ENCODE measurements around the gene MAP3K1.

The MAP3K1 gene

DNA sequence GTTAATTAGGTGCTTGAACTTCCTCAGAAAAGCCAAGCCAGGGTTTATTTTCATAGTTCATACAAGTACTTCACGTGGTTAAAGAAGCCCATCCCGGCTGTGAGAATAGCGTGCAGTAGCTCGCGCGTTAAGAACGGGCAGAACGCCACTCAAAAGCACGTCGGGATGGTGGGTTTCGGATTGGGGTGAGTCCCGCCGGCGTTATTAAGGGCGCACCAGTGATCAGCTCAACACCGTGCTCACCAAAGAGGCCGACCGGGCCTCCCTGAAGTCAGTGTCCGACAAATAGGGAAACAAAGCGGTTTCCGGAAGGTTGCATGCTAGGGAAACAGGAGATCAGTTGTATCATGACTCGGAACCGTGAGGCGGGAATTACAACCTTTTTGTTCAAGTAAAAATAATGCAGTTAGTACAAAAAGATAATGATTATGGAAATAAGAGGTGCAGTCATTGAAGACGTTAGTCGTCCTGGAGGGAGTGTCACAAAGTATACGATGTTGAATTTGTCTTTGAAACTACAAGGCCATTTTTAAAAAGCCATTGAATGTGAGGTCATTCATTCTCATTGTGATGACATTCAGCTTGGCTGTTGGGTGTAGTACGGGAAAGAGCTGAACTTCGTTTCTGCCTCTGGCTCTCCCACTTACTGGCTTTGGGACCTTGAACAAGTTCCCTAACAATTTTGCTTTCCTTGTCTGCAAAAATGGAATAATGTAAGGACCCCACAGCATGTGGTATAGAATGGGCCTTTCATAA, 95.0 kb downstream of the MAP3K1 start:
- Histone ChIP-seq H2AFZ (ENCODE audit: low read depth, low read length) (peak overlapping the region; percentile 90; the same call in 1 of the 2 replicates), H3K4me2 (ENCODE audit: low read length) (peak overlapping the region; percentile 64), H3K4me3 (ENCODE audit: low read length) (peak overlapping the region; percentile 80), H3K79me2 (ENCODE audit: low read length) (no peaks in the 10 kb centered on the region), H3K36me3 (replicated peaks; ENCODE audit: low read depth, low read length) (no peaks in the 10 kb centered on the region), H3K9ac (ENCODE audit: low read length) (peak overlapping the region; percentile 84), H3K27ac (ENCODE audit: low read length) (peak overlapping the region; percentile 61), H3K9me3 (ENCODE audit: insufficient read depth, low read length) (no peaks in the 10 kb centered on the region), H3K4me1 (ENCODE audit: low read length) (peaks cover 13% of the 10 kb centered on the region), H3K27me3 (ENCODE audit: low read depth, low read length) (no peaks in the 10 kb centered on the region), H4K20me1 (ENCODE audit: insufficient read depth, low read length) (no peaks in the 10 kb centered on the region)
- no peak for TF ChIP-seq EZH2phosphoT487 (IDR thresholded peaks at IDR 0.05; ENCODE audit: low read depth)
- TF ChIP-seq, protein P1, sequence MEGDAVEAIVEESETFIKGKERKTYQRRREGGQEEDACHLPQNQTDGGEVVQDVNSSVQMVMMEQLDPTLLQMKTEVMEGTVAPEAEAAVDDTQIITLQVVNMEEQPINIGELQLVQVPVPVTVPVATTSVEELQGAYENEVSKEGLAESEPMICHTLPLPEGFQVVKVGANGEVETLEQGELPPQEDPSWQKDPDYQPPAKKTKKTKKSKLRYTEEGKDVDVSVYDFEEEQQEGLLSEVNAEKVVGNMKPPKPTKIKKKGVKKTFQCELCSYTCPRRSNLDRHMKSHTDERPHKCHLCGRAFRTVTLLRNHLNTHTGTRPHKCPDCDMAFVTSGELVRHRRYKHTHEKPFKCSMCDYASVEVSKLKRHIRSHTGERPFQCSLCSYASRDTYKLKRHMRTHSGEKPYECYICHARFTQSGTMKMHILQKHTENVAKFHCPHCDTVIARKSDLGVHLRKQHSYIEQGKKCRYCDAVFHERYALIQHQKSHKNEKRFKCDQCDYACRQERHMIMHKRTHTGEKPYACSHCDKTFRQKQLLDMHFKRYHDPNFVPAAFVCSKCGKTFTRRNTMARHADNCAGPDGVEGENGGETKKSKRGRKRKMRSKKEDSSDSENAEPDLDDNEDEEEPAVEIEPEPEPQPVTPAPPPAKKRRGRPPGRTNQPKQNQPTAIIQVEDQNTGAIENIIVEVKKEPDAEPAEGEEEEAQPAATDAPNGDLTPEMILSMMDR (IDR thresholded peaks at IDR 0.05; ENCODE audit: low read depth, low read length) = no peak

GRCh38 chr5:56913766-56914165, 98.4 kb downstream of the MAP3K1 start:
- TF ChIP-seq EZH2phosphoT487 (IDR thresholded peaks at IDR 0.05; ENCODE audit: low read depth) = no peak
- TF ChIP-seq, protein P1 (IDR thresholded peaks at IDR 0.05; ENCODE audit: low read depth, low read length) = no peak
- H3K9me3 ChIP-seq (ENCODE audit: insufficient read depth, low read length) = no peaks in the 10 kb centered on the region
- H2AFZ ChIP-seq (ENCODE audit: low read depth, low read length) = no peak overlapping the region
- H3K36me3 ChIP-seq (replicated peaks; ENCODE audit: low read depth, low read length) = no peaks in the 10 kb centered on the region
- H3K4me2 ChIP-seq (ENCODE audit: low read length) = no peak overlapping the region
- H3K27me3 ChIP-seq (ENCODE audit: low read depth, low read length) = no peaks in the 10 kb centered on the region
- H3K9ac ChIP-seq (ENCODE audit: low read length) = no peak overlapping the region
- no peaks in the 10 kb centered on the region for H3K79me2 ChIP-seq (ENCODE audit: low read length)
- peaks cover 8% of the 10 kb centered on the region for H3K4me1 ChIP-seq (ENCODE audit: low read length)
- H3K4me3 ChIP-seq (ENCODE audit: low read length) = no peak overlapping the region
- no peak overlapping the region for H3K27ac ChIP-seq (ENCODE audit: low read length)
- H4K20me1 ChIP-seq (ENCODE audit: insufficient read depth, low read length) = no peaks in the 10 kb centered on the region

DNA sequence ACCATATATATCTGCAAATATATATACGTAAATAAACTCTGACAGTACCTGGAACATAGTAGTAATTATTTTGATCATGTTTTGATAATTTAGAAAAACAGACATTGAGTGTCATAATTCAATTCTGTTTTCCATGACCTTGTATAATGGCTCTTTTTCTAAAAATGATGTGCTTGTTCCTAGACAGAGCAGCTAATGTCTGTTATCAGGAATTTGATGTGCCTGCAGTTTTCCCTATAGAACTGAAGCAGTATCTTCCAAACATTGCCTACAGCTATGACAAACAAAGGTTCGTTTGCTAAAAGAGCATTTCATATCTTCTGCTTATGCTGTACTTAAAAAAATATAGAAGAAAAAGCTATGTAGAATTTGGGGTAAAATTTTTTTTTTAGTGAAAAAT, 99.3 kb downstream of the MAP3K1 start:
- H3K27ac ChIP-seq (ENCODE audit: low read length) = no peak overlapping the region
- H3K9ac ChIP-seq (ENCODE audit: low read length) = no peak overlapping the region
- no peaks in the 10 kb centered on the region for H4K20me1 ChIP-seq (ENCODE audit: insufficient read depth, low read length)
- no peaks in the 10 kb centered on the region for H3K27me3 ChIP-seq (ENCODE audit: low read depth, low read length)
- H3K4me1 ChIP-seq (ENCODE audit: low read length) = peaks cover 7% of the 10 kb centered on the region
- H3K4me2 ChIP-seq (ENCODE audit: low read length) = no peak overlapping the region
- no peak overlapping the region for H3K4me3 ChIP-seq (ENCODE audit: low read length)
- no peaks in the 10 kb centered on the region for H3K9me3 ChIP-seq (ENCODE audit: insufficient read depth, low read length)
- H2AFZ ChIP-seq (ENCODE audit: low read depth, low read length) = no peak overlapping the region
- no peaks in the 10 kb centered on the region for H3K79me2 ChIP-seq (ENCODE audit: low read length)
- TF ChIP-seq EZH2phosphoT487 (IDR thresholded peaks at IDR 0.05; ENCODE audit: low read depth) = no peak
- TF ChIP-seq, protein P1 (IDR thresholded peaks at IDR 0.05; ENCODE audit: low read depth, low read length) = no peak
- no peaks in the 10 kb centered on the region for H3K36me3 ChIP-seq (replicated peaks; ENCODE audit: low read depth, low read length)

- no peaks in the 10 kb centered on the region for H4K20me1 ChIP-seq (ENCODE audit: insufficient read depth, low read length)
- peaks cover 8% of the 10 kb centered on the region for H3K36me3 ChIP-seq (replicated peaks; ENCODE audit: low read depth, low read length)
- no peaks in the 10 kb centered on the region for H3K27me3 ChIP-seq (ENCODE audit: low read depth, low read length)
- no peaks in the 10 kb centered on the region for H3K79me2 ChIP-seq (ENCODE audit: low read length)
- no peak overlapping the region for H3K9ac ChIP-seq (ENCODE audit: low read length)
- no peak overlapping the region for H2AFZ ChIP-seq (ENCODE audit: low read depth, low read length)
- H3K4me1 ChIP-seq (ENCODE audit: low read length) = no peaks in the 10 kb centered on the region
- H3K27ac ChIP-seq (ENCODE audit: low read length) = no peak overlapping the region
- no peak for TF ChIP-seq EZH2phosphoT487 (IDR thresholded peaks at IDR 0.05; ENCODE audit: low read depth)
- TF ChIP-seq, protein P1 (IDR thresholded peaks at IDR 0.05; ENCODE audit: low read depth, low read length) = no peak
- H3K9me3 ChIP-seq (ENCODE audit: insufficient read depth, low read length) = no peaks in the 10 kb centered on the region
- H3K4me3 ChIP-seq (ENCODE audit: low read length) = no peak overlapping the region
- no peak overlapping the region for H3K4me2 ChIP-seq (ENCODE audit: low read length)
Observed at GRCh38 chr5:56917534-56917933, 102.2 kb downstream of the MAP3K1 start.

Data from OCI-LY3 (cell line).